22Rv1 (cell line): ENCODE results near the gene CFD.
"Not testable (repeated sequence)": the region's sequence is repeated elsewhere in the genome, so short reads cannot be mapped to it uniquely, and the experiment has no call there.

Source experiments
- H3K27ac ChIP-seq: fragments of 450-650 bp; 2 replicates; pipeline ENCODE4 v1.5.1; 2017
- CTCF ChIP-seq: fragments of 450-650 bp; IDR thresholded peaks from 2 replicates; pipeline ENCODE4 v1.5.1; 2017; ENCODE audit warnings: mild to moderate bottlenecking
- ZFX ChIP-seq: fragments of 450-650 bp; IDR thresholded peaks from 2 replicates; pipeline ENCODE4 v1.6.1; 2017; ENCODE audit warnings: antibody characterized with exemption, borderline replicate concordance

The CFD gene

DNA sequence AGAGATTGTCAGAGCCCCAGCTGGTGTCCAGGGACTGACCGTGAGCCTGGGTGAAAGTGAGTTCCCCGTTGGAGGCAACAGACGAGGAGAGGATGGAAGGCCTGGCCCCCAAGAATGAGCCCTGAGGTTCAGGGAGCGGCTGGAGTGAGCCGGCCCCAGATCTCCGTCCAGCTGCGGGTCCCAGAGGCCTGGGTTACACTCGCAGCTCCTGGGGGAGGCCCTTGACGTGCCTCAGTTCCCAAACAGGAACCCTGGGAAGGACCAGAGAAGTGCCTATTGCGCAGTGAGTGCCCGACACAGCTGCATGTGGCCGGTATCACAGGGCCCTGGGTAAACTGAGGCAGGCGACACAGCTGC is 8.5 kb upstream of the CFD start:
- H3K27ac ChIP-seq, result no peak overlapping the region
- TF ChIP-seq ZFX, result no peak
- no peak for TF ChIP-seq CTCF

DNA sequence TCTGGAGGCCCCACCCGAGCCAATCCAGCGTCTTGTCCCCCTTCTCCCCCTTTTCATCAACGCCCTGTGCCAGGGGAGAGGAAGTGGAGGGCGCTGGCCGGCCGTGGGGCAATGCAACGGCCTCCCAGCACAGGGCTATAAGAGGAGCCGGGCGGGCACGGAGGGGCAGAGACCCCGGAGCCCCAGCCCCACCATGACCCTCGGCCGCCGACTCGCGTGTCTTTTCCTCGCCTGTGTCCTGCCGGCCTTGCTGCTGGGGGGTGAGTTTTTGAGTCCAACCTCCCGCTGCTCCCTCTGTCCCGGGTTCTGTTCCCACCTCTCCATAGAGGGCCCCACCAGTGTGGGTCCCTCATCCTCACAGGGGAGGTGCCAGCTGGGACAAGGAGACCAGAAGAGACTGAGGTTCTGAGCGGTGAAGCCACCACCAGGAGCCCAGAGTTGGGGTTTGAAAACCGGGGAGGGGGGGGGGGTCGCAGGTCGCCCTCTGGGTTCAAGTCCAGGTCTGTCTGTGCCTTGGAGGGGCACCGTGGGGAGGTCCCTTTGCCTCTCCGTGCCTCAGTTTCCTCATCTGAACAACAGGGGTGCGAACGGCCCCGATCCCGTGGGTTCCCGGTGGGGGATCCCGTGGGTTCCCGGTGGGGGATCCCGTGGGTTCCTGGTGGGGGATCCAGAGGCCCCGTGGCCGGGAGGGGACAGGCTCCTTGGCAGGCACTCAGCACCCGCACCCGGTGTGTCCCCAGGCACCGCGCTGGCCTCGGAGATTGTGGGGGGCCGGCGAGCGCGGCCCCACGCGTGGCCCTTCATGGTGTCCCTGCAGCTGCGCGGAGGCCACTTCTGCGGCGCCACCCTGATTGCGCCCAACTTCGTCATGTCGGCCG is 7.1 kb upstream of the CFD start, which contains the start of gene ELANE:
Gene ELANE, plus strand, starts transcription at position 168 of the 878 bp plus-strand sequence. Its CDS starts 26 bp downstream, at position 194.
- no peak within 1 kb of the TSS for H3K27ac ChIP-seq
- TF ChIP-seq ZFX, result no peak
- no peak for TF ChIP-seq CTCF

- TF ChIP-seq ZFX (no peak), CTCF (no peak)
- H3K27ac ChIP-seq, result no peak overlapping the region
Measured at GRCh38 chr19:853014-853585, 6.4 kb upstream of the CFD start.

DNA sequence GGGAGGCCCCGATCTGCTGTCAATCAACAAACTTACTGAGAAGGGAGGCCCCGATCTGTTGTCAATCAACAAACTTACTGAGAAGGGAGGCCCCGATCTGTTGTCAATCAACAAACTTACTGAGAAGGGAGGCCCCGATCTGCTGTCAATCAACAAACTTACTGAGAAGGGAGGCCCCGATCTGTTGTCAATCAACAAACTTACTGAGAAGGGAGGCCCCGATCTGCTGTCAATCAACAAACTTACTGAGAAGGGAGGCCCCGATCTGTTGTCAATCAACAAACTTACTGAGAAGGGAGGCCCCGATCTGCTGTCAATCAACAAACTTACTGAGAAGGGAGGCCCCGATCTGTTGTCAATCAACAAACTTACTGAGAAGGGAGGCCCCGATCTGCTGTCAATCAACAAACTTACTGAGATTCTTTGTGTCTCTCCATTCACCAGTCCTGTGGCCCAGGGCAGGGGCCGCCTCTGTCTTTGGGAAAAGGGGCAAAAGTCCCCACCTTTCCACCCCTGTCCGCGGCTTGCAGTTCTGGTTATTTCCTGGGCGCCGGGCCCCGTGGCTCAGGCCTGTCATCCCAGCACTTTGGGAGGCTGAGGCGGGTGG is 5.7 kb upstream of the CFD start:
- H3K27ac ChIP-seq, result not testable (repeated sequence)

- H3K27ac ChIP-seq, result no peak overlapping the region
- TF ChIP-seq CTCF (no peak), ZFX (no peak)
Measured at GRCh38 chr19:854549-854948, 4.9 kb upstream of the CFD start.

DNA sequence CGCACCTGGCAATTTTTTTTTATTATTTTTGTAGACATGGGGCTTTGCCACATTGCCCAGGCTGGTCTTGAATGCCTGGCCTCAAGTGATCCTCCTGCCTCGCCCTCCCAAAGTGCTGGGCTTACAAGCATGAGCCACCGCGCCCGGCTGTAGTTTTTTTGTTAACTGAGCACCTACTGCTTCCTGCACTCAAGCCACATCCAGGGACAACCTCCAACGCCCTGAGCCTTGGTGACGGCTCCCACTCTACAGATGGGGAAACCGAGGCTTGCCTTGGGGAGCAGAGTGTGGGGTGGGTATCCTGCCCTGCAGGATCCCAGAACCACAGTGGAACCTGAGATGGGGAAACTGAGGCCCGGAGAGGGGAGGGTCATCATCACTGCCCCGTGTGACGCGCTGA is 4.3 kb upstream of the CFD start:
- TF ChIP-seq CTCF, result no peak
- TF ChIP-seq ZFX, result no peak
- no peak overlapping the region for H3K27ac ChIP-seq

DNA sequence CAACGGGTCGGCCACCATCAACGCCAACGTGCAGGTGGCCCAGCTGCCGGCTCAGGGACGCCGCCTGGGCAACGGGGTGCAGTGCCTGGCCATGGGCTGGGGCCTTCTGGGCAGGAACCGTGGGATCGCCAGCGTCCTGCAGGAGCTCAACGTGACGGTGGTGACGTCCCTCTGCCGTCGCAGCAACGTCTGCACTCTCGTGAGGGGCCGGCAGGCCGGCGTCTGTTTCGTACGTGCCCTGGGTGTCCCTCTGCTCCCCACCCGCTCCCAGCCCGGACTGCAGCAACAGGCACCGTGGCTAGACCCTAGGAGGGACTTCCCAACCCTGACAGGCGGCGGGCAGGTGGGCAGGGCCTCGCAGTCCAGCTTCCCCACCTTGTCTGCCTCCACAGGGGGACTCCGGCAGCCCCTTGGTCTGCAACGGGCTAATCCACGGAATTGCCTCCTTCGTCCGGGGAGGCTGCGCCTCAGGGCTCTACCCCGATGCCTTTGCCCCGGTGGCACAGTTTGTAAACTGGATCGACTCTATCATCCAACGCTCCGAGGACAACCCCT is 3.8 kb upstream of the CFD start:
- TF ChIP-seq ZFX (no peak), CTCF (no peak)
- H3K27ac ChIP-seq, result no peak overlapping the region
